ENCODE measurements around the gene ALDH1A3.

GRCh38 chr15:100890850-100891249 is 11.2 kb downstream of the ALDH1A3 start:
- TF ChIP-seq ZNF225 (CRISPR knock-in tag; IDR thresholded peaks at IDR 0.05) (no peak), ZNF749 (CRISPR knock-in tag; IDR thresholded peaks at IDR 0.05; ENCODE audit: borderline replicate concordance) (no peak)
